MM.1S (cell line): ENCODE data around the gene IL11RA.

Experiments used
- DNase-seq: peaks from one replicate; pipeline ENCODE4 v3.0.0-alpha.2; 2015
- H2AFZ ChIP-seq: fragments of 300-600 bp; sonication (generic); 2 replicates; pipeline ENCODE4 v1.6.0; 2016; ENCODE audit warnings: antibody characterized with exemption, low read length
- H3F3A ChIP-seq: fragments of 300-600 bp; sonication (generic); 2 replicates; pipeline ENCODE4 v1.6.1; 2016; ENCODE audit warnings: mild to moderate bottlenecking, antibody characterized with exemption, low read length, moderate library complexity, mixed read lengths; ENCODE audit not compliant: insufficient read depth
- H3K27ac ChIP-seq: fragments of 300-600 bp; sonication (generic); 2 replicates; pipeline ENCODE4 v1.5.1; 2016; ENCODE audit warnings: mild to moderate bottlenecking, low read length
- H3K27me3 ChIP-seq: fragments of 300-600 bp; sonication (generic); replicated peaks from 2 replicates; pipeline ENCODE4 v1.6.0; 2016; ENCODE audit warnings: low read length; ENCODE audit not compliant: insufficient read depth
- H3K36me3 ChIP-seq: fragments of 300-600 bp; sonication (generic); replicated peaks from 2 replicates; pipeline ENCODE4 v1.6.1; 2016; ENCODE audit warnings: mild to moderate bottlenecking, low read length, mixed read lengths; ENCODE audit not compliant: insufficient read depth
- H3K4me1 ChIP-seq: fragments of 300-600 bp; sonication (generic); 2 replicates; pipeline ENCODE4 v1.6.1; 2016; ENCODE audit warnings: low read length, mixed read lengths
- H3K4me2 ChIP-seq: fragments of 300-600 bp; sonication (generic); 2 replicates; pipeline ENCODE4 v1.6.0; 2016; ENCODE audit warnings: low read depth, low read length
- H3K4me3 ChIP-seq: fragments of 300-600 bp; sonication (generic); 2 replicates; pipeline ENCODE4 v1.5.1; 2016; ENCODE audit warnings: low read length, mixed read lengths
- H3K79me2 ChIP-seq: fragments of 300-600 bp; sonication (generic); 2 replicates; pipeline ENCODE4 v1.6.1; 2016; ENCODE audit warnings: mixed run types, low read length, mixed read lengths
- H3K9ac ChIP-seq: fragments of 300-600 bp; sonication (generic); 2 replicates; pipeline ENCODE4 v1.6.1; 2016; ENCODE audit warnings: low read length, mixed read lengths
- H3K9me2 ChIP-seq: fragments of 300-600 bp; sonication (generic); replicated peaks from 2 replicates; pipeline ENCODE4 v1.6.1; 2016; ENCODE audit warnings: mild to moderate bottlenecking, low read length, mixed read lengths; ENCODE audit not compliant: insufficient read depth
- H3K9me3 ChIP-seq: fragments of 300-600 bp; sonication (generic); replicated peaks from 2 replicates; pipeline ENCODE4 v1.6.1; 2016; ENCODE audit warnings: mild to moderate bottlenecking, low read length, mixed read lengths; ENCODE audit not compliant: insufficient read depth
- H4K20me1 ChIP-seq: fragments of 300-600 bp; sonication (generic); 2 replicates; pipeline ENCODE4 v1.6.1; 2016; ENCODE audit warnings: mild to moderate bottlenecking, low read length, moderate library complexity, mixed read lengths; ENCODE audit not compliant: insufficient read depth
- EZH2 ChIP-seq: fragments of 300-600 bp; sonication (generic); optimal IDR thresholded peaks from 2 replicates; pipeline ENCODE3; 2017; ENCODE audit warnings: low read depth, mild to moderate bottlenecking, antibody characterized with exemption, low read length, mixed read lengths
- EZH2phosphoT487 ChIP-seq: fragments of 300-600 bp; sonication (generic); IDR thresholded peaks from 2 replicates; pipeline ENCODE4 v1.6.1; 2018; ENCODE audit warnings: antibody characterized with exemption, low read length
- TF ChIP-seq, protein P1 (sequence below): fragments of 300-600 bp; sonication (generic); IDR thresholded peaks from 2 replicates; pipeline ENCODE4 v1.5.1; 2016; ENCODE audit warnings: antibody characterized with exemption, low read length, mixed read lengths

The IL11RA gene

DNA sequence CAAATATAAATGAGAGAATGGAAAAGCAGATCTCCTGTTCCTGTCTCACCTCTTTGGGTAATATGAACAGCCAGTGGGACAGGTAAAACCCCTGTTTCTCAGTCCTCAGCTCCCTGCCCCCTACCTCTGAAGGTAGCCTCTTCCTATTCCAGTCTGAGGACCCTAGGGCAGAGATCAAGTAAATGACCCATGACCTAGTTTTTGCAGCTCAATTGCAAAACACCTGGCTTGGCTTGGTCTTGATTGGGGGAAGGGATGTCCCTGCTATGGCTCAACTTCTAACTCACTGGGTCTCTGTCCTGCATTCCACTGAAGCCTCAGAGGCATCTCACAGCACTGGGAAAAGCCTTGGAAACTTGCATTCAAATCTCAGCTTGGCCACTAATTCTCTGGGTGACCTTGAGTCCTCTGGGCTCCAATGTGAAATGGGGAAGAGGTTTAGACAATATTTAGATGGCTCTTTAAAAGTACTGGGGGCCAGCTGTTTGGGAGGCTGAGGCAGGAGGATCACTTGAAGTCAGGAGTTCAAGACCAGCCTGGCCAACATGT is 7.1 kb upstream of the IL11RA start:
- peaks cover 22% of the 10 kb centered on the region for H3K79me2 ChIP-seq
- peaks cover 11% of the 10 kb centered on the region for H3F3A ChIP-seq
- H3K9me2 ChIP-seq = no peaks in the 10 kb centered on the region
- no peak overlapping the region for H3K4me2 ChIP-seq
- H3K27me3 ChIP-seq = no peaks in the 10 kb centered on the region
- no peak overlapping the region for H3K9ac ChIP-seq
- H3K9me3 ChIP-seq = no peaks in the 10 kb centered on the region
- TF ChIP-seq, protein P1, sequence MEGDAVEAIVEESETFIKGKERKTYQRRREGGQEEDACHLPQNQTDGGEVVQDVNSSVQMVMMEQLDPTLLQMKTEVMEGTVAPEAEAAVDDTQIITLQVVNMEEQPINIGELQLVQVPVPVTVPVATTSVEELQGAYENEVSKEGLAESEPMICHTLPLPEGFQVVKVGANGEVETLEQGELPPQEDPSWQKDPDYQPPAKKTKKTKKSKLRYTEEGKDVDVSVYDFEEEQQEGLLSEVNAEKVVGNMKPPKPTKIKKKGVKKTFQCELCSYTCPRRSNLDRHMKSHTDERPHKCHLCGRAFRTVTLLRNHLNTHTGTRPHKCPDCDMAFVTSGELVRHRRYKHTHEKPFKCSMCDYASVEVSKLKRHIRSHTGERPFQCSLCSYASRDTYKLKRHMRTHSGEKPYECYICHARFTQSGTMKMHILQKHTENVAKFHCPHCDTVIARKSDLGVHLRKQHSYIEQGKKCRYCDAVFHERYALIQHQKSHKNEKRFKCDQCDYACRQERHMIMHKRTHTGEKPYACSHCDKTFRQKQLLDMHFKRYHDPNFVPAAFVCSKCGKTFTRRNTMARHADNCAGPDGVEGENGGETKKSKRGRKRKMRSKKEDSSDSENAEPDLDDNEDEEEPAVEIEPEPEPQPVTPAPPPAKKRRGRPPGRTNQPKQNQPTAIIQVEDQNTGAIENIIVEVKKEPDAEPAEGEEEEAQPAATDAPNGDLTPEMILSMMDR = no peak
- TF ChIP-seq EZH2phosphoT487 (no peak), EZH2 (no peak)
- H4K20me1 ChIP-seq = no peaks in the 10 kb centered on the region
- no peak overlapping the region for H3K4me3 ChIP-seq
- H3K36me3 ChIP-seq = 0 out of 2 replicates have a peak, but pooled peaks cover 3% of the 10 kb centered on the region
- no peak for DNase-seq
- H2AFZ ChIP-seq = no peak overlapping the region
- no peak overlapping the region for H3K27ac ChIP-seq
- peaks cover 14% of the 10 kb centered on the region for H3K4me1 ChIP-seq

DNA sequence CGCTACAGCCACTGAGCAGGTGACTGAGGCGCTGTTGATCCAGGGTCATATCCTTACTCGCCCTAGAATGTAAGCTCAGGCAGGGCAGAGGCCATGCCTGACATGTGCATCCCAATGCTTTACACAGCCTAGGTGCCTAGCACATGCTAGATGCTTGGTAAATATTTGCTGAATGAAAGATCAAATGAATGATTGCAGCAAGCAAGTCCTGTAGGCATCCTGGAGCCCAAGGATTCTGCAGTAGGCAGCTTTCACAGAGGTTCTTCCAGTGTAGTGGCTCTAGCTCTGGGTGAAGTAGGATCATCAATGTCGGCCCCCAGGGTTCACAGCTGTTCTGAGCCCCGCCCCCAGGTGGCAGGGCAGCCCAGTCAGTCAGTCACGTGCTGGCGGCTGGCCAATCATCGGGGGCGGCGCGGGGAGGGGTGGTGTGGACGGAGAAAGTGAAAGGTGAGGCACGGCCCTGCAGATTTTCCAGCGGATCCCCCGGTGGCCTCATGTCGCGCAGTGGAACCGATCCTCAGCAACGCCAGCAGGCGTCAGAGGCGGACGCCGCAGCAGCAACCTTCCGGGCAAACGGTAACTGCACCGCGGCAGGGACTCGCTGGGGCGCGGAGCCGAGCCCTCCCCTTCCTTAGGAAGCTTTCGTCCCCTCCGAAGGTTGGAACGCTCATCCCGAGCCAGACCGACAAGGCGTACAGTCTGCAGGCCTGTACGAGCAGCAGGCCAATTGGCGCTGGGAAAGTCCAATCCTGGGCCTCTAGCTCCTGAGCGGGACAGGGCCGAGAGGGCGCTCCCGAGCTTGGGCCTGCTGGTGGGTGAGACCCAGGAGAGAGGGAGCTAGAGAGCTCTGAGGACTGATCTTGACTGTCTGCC is 5.5 kb upstream of the IL11RA start, which contains the start of gene GALT:
TSS of gene GALT (plus strand) at position 465 of the 873 bp plus-strand sequence. CDS start at position 495, 30 bp downstream.
- peaks cover 22% of the 10 kb centered on the region for H3K79me2 ChIP-seq
- peak; percentile 95 for DNase-seq
- H3K36me3 ChIP-seq = 0 out of 2 replicates have a peak, but pooled peaks cover 3% of the 10 kb centered on the region
- peak within 1 kb of the TSS; percentile 95 for H3K4me3 ChIP-seq
- no peaks in the 10 kb centered on the region for H3K9me3 ChIP-seq
- H4K20me1 ChIP-seq = no peaks in the 10 kb centered on the region
- TF ChIP-seq, protein P1 = peak; percentile 58
- TF ChIP-seq EZH2phosphoT487 (no peak), EZH2 (no peak)
- H2AFZ ChIP-seq = peak within 1 kb of the TSS; percentile 97
- H3K4me1 ChIP-seq = peaks cover 14% of the 10 kb centered on the region
- no peaks in the 10 kb centered on the region for H3K9me2 ChIP-seq
- peaks cover 12% of the 10 kb centered on the region for H3F3A ChIP-seq
- H3K27ac ChIP-seq = peak within 1 kb of the TSS; percentile 82
- peak within 1 kb of the TSS; percentile 80 for H3K9ac ChIP-seq
- peak within 1 kb of the TSS; percentile 95 for H3K4me2 ChIP-seq
- H3K27me3 ChIP-seq = no peaks in the 10 kb centered on the region

DNA sequence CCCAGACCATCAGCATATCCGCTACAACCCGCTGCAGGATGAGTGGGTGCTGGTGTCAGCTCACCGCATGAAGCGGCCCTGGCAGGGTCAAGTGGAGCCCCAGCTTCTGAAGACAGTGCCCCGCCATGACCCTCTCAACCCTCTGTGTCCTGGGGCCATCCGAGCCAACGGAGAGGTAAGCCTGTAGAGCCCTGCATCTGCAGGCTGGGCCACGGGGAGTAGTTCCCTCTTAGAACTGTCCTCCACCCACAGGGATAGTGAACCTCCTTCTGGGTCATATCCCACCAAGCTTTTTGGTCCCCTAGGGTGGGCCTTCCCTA is 4.9 kb upstream of the IL11RA start:
- Histone ChIP-seq H3F3A (peaks cover 15% of the 10 kb centered on the region), H3K4me2 (peak overlapping the region; percentile 95), H3K27ac (peak overlapping the region; percentile 82; the same call in 1 of the 2 replicates), H3K27me3 (no peaks in the 10 kb centered on the region), H2AFZ (peak overlapping the region; percentile 97), H3K9me3 (no peaks in the 10 kb centered on the region), H3K9me2 (no peaks in the 10 kb centered on the region), H4K20me1 (no peaks in the 10 kb centered on the region), H3K4me1 (peaks cover 14% of the 10 kb centered on the region), H3K4me3 (peak overlapping the region; percentile 95), H3K9ac (peak overlapping the region; percentile 80), H3K79me2 (peaks cover 22% of the 10 kb centered on the region), H3K36me3 (0 out of 2 replicates have a peak, but pooled peaks cover 3% of the 10 kb centered on the region)
- TF ChIP-seq, protein P1 = no peak
- TF ChIP-seq EZH2 (no peak), EZH2phosphoT487 (no peak)
- no peak for DNase-seq
